HCT116 (cell line): ENCODE results near the gene TMEM187.

Experiments
- CBX3 ChIP-seq: IDR thresholded peaks from 2 replicates; pipeline ENCODE4 v1.6.1; 2012; ENCODE audit warnings: low read depth
- CTCF ChIP-seq, 3 experiments: fragments of 200-600 bp in 1 of 3; sonication (generic) in 1 of 3; IDR thresholded peaks in 2 of 3; conservative IDR thresholded peaks in 1 of 3; 2 replicates each; pipeline ENCODE4 v1.5.1; 2012 to 2017; ENCODE audit warnings: low read depth in 2 of 3, low read length in 2 of 3, antibody characterized with exemption in 1 of 3, borderline replicate concordance in 1 of 3, control low read depth in 1 of 3, mild to moderate bottlenecking in 1 of 3, mixed read lengths in 1 of 3, mixed run types in 1 of 3, moderate library complexity in 1 of 3; ENCODE audit not compliant: insufficient read depth in 1 of 3
- EZH2 ChIP-seq: fragments of 200-600 bp; sonication (generic); IDR thresholded peaks from 2 replicates; pipeline ENCODE4 v1.6.1; 2017; ENCODE audit warnings: antibody characterized with exemption, mixed run types
- EZH2phosphoT487 ChIP-seq: fragments of 200-600 bp; IDR thresholded peaks from 2 replicates; pipeline ENCODE4 v1.6.1; 2018; ENCODE audit warnings: antibody characterized with exemption, borderline replicate concordance
- POLR2A ChIP-seq: IDR thresholded peaks from 2 replicates; pipeline ENCODE4 v1.7.0; 2011; ENCODE audit warnings: borderline replicate concordance; ENCODE audit not compliant: insufficient read depth, insufficient read length; ENCODE audit errors: extremely low read depth
- RAD21 ChIP-seq: IDR thresholded peaks from 2 replicates; pipeline ENCODE4 v1.6.1; 2012; ENCODE audit warnings: low read depth, mild to moderate bottlenecking

GRCh38 chrX:153967536-153968224 is 4.9 kb upstream of the TMEM187 start:
- TF ChIP-seq CBX3: no peak
- no peak for TF ChIP-seq EZH2phosphoT487
- TF ChIP-seq RAD21: no peak
- TF ChIP-seq CTCF (IDR thresholded peaks at IDR 0.05 in 2 of 3, conservative IDR thresholded peaks at IDR 0.05 in 1 of 3; ENCODE audit: borderline replicate concordance in 1 of 3, insufficient read depth in 1 of 3, low read depth in 2 of 3, low read length in 2 of 3): no peak
- no peak for TF ChIP-seq EZH2
- TF ChIP-seq POLR2A: no peak
